GM18951 (cell line): Measurements from ENCODE around the gene GRIN2C.

Experiments
- POLR2A ChIP-seq: IDR thresholded peaks from 4 replicates; pipeline ENCODE4 v1.6.1; 2011; ENCODE audit warnings: mild to moderate bottlenecking; ENCODE audit not compliant: insufficient read length, insufficient read depth; ENCODE audit errors: extremely low read depth
- in situ Hi-C: fragments of 300-500 bp; cut with MboI; formaldehyde crosslinking; loops from one replicate; pipeline ENCODE4 v1.12.0; 2022; ENCODE audit warnings: low sequenced_read_pairs, mixed read lengths, inconsistent platforms; ENCODE audit not compliant: unreplicated experiment

GRIN2C gene

GRCh38 chr17:74864866-74865395, 5.2 kb upstream of the GRIN2C start:
- in situ Hi-C loops, result no loop called here
- no peak for TF ChIP-seq POLR2A

- in situ Hi-C loops, result no loop called here
- TF ChIP-seq POLR2A, result no peak
Observed at GRCh38 chr17:74864297-74864865, 4.7 kb upstream of the GRIN2C start.

- TF ChIP-seq POLR2A, result no peak
- in situ Hi-C loops, result no loop called here
Observed at GRCh38 chr17:74863420-74864296, 4.0 kb upstream of the GRIN2C start.

- in situ Hi-C loops, result no loop called here
- TF ChIP-seq POLR2A, result no peak
Observed at GRCh38 chr17:74862919-74863318, 3.2 kb upstream of the GRIN2C start.

GRCh38 chr17:74862108-74862901, 2.6 kb upstream of the GRIN2C start:
- no peak for TF ChIP-seq POLR2A
- in situ Hi-C loops, result no loop called here

GRCh38 chr17:74861662-74862107, 2.0 kb upstream of the GRIN2C start:
- TF ChIP-seq POLR2A, result no peak
- in situ Hi-C loops, result no loop called here

- no peak for TF ChIP-seq POLR2A
- in situ Hi-C loops, result no loop called here
Observed at GRCh38 chr17:74860872-74861661, 1.4 kb upstream of the GRIN2C start.

- in situ Hi-C loops, result no loop called here
- TF ChIP-seq POLR2A, result no peak
Observed at GRCh38 chr17:74860229-74860871, 665 bp upstream of the GRIN2C start.

GRCh38 chr17:74858672-74859458, 820 bp downstream of the GRIN2C start:
- in situ Hi-C loops, result no loop called here
- no peak for TF ChIP-seq POLR2A

GRCh38 chr17:74857191-74857590, 2.5 kb downstream of the GRIN2C start:
- in situ Hi-C loops, result no loop called here
- no peak for TF ChIP-seq POLR2A

GRCh38 chr17:74856112-74856511, 3.6 kb downstream of the GRIN2C start:
- no peak for TF ChIP-seq POLR2A
- in situ Hi-C loops, result no loop called here
